ENCODE measurements around the gene STK36.
A peak's percentile ranks its signal among the peaks of the same experiment; 100 is the strongest.

- peak; percentile 61 for TF ChIP-seq CTCF (conservative IDR thresholded peaks at IDR 0.05)
- no peak for TF ChIP-seq ZFX (IDR thresholded peaks at IDR 0.05)
These were observed 23.1 kb upstream of the STK36 start for GRCh38 chr2:218648787-218649100.
